ENCODE measurements around the gene USP17L22.
"Not testable (repeated sequence)": the region's sequence is repeated elsewhere in the genome, so short reads cannot be mapped to it uniquely, and the experiment has no call there.

USP17L22 gene

GRCh38 chr4:9253078-9253477, 14.3 kb upstream of the USP17L22 start, which contains the start of gene USP17L19:
USP17L19 (plus strand) TSS chr4:9253378; CDS start chr4:9253378, 0 bp downstream.
- H3K9ac ChIP-seq (ENCODE audit: low read depth, low read length); H3K27me3 ChIP-seq (ENCODE audit: insufficient read depth, low read length, poor library complexity); H3K4me1 ChIP-seq (ENCODE audit: insufficient read depth, low read length); H3K4me3 ChIP-seq (ENCODE audit: low read depth in 1 of 2, low read length in 2 of 2); H3K4me2 ChIP-seq (ENCODE audit: insufficient read depth, low read length); ATAC-seq (ENCODE audit: insufficient read depth, low read depth); H3K79me2 ChIP-seq (ENCODE audit: insufficient read depth, low read length); H3K9me3 ChIP-seq (ENCODE audit: insufficient read depth, low read length, severe bottlenecking); DNase-seq; H3K36me3 ChIP-seq (ENCODE audit: insufficient read depth, low read length); H2AFZ ChIP-seq (ENCODE audit: low read depth, low read length); H3K27ac ChIP-seq (ENCODE audit: low read length); H4K20me1 ChIP-seq (ENCODE audit: insufficient read depth, low read length): not testable (repeated sequence)

GRCh38 chr4:9257824-9258223, 9.6 kb upstream of the USP17L22 start, which contains the start of gene USP17L20:
USP17L20 (plus strand) TSS chr4:9258124; CDS start chr4:9258124, 0 bp downstream.
- not testable (repeated sequence) for H3K36me3 ChIP-seq (ENCODE audit: insufficient read depth, low read length); ATAC-seq (ENCODE audit: insufficient read depth, low read depth); DNase-seq; H3K27ac ChIP-seq (ENCODE audit: low read length); H3K79me2 ChIP-seq (ENCODE audit: insufficient read depth, low read length); H2AFZ ChIP-seq (ENCODE audit: low read depth, low read length); H4K20me1 ChIP-seq (ENCODE audit: insufficient read depth, low read length); H3K4me3 ChIP-seq (ENCODE audit: low read depth in 1 of 2, low read length in 2 of 2); H3K4me2 ChIP-seq (ENCODE audit: insufficient read depth, low read length); H3K27me3 ChIP-seq (ENCODE audit: insufficient read depth, low read length, poor library complexity); H3K9ac ChIP-seq (ENCODE audit: low read depth, low read length); H3K4me1 ChIP-seq (ENCODE audit: insufficient read depth, low read length); H3K9me3 ChIP-seq (ENCODE audit: insufficient read depth, low read length, severe bottlenecking)

- H2AFZ ChIP-seq (ENCODE audit: low read depth, low read length); ATAC-seq (ENCODE audit: insufficient read depth, low read depth); H3K36me3 ChIP-seq (ENCODE audit: insufficient read depth, low read length); H3K4me2 ChIP-seq (ENCODE audit: insufficient read depth, low read length); H3K4me1 ChIP-seq (ENCODE audit: insufficient read depth, low read length); H4K20me1 ChIP-seq (ENCODE audit: insufficient read depth, low read length); H3K9ac ChIP-seq (ENCODE audit: low read depth, low read length); H3K27me3 ChIP-seq (ENCODE audit: insufficient read depth, low read length, poor library complexity); H3K9me3 ChIP-seq (ENCODE audit: insufficient read depth, low read length, severe bottlenecking); H3K27ac ChIP-seq (ENCODE audit: low read length); DNase-seq; H3K79me2 ChIP-seq (ENCODE audit: insufficient read depth, low read length); H3K4me3 ChIP-seq (ENCODE audit: low read depth in 1 of 2, low read length in 2 of 2): not testable (repeated sequence)
These were observed 4.8 kb upstream of the USP17L22 start, which contains the start of gene USP17L21 for GRCh38 chr4:9262572-9262971. USP17L21 (plus strand) TSS chr4:9262872; CDS start chr4:9262872, 0 bp downstream.

GRCh38 chr4:9271719-9272118, 4.3 kb downstream of the USP17L22 start:
- H4K20me1 ChIP-seq (ENCODE audit: insufficient read depth, low read length); H3K27ac ChIP-seq (ENCODE audit: low read length); H3K4me1 ChIP-seq (ENCODE audit: insufficient read depth, low read length); H3K4me2 ChIP-seq (ENCODE audit: insufficient read depth, low read length); H2AFZ ChIP-seq (ENCODE audit: low read depth, low read length); H3K36me3 ChIP-seq (ENCODE audit: insufficient read depth, low read length); H3K9ac ChIP-seq (ENCODE audit: low read depth, low read length); ATAC-seq (ENCODE audit: insufficient read depth, low read depth); H3K4me3 ChIP-seq (ENCODE audit: low read depth in 1 of 2, low read length in 2 of 2); H3K27me3 ChIP-seq (ENCODE audit: insufficient read depth, low read length, poor library complexity); H3K9me3 ChIP-seq (ENCODE audit: insufficient read depth, low read length, severe bottlenecking); H3K79me2 ChIP-seq (ENCODE audit: insufficient read depth, low read length): not testable (repeated sequence)
- DNase-seq = peak; percentile 5
